Measurements from ENCODE around the gene BANK1.

GRCh38 chr4:102027961-102028360, 237.4 kb downstream of the BANK1 start:
- TF ChIP-seq EZH2 (IDR thresholded peaks at IDR 0.05; ENCODE audit: low read depth), result no peak
- TF ChIP-seq CTCF (conservative IDR thresholded peaks at IDR 0.05), result no peak

All from PC-9 (cell line).